HG03520 (cell line): Measurements from ENCODE around the gene TMEM115.

Experiments used
- ATAC-seq: cut with Tn5 transposase; IDR thresholded peaks from one replicate; pipeline ENCODE4 v1.9.1; 2021; ENCODE audit warnings: mild to moderate bottlenecking, moderate library complexity; ENCODE audit not compliant: unreplicated experiment

Gene TMEM115

DNA sequence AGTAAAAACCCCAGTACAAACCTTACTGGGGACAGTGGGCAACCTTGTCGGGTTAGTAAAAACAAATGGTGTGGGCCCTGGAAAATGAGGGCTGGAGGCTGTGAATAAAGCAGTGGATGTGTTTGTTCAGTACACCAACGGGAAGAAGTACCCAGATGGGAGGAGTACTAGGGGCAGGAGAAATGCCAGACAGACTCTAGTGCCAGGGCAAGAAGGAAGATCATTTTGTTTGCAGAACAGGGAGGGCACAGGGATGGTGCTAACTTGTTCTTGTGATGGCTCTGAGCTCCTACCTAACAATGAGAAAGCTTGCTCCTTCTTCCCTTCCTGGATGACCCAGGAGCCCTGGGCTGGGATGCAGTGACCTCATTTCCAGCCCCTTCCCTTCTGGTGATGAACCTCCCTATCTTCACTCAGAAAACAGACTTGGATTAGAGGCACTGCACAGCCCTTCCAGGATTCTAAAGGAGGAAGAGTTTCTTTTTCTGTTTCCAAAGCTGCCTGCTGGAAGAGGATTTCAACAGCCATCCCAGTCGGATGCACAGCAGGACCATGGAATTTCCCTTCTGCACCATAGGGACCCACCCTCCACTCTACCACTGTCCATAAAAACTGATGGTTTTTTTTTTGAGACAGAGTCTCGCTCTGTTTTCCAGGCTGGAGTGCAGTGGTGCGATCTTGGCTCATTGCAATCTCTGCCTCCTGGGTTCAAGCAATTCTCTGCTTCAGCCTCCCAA lies 24.8 kb downstream of the TMEM115 start:
- ATAC-seq: no peak

DNA sequence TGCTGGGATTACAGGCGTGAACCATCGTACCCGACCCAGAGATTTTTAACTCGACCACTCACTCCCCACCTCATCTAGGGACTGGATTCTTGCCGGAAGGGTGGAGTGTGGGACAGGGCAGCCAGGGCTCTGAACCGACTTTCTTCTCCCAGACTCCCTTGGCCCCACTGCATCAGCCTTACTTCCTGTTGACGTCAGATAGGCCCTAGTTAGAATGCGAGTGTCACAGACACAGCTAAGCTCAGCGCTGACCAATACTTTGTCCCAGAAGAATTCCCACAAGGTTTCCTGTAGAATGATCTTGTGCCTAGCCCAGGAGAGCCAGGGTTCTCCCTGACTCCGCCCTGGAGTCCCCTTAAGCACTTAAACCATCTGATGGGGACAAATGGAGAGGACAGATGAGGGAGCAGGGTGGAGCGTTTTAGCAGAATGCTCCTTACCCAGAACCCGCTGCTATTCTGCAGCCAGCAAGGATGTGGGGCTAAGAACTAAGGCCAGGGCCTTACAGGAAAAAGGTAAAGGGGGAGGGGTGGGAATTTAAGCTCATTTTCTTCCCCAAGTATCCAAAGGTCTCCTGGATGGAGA lies 25.5 kb downstream of the TMEM115 start:
- no peak for ATAC-seq

DNA sequence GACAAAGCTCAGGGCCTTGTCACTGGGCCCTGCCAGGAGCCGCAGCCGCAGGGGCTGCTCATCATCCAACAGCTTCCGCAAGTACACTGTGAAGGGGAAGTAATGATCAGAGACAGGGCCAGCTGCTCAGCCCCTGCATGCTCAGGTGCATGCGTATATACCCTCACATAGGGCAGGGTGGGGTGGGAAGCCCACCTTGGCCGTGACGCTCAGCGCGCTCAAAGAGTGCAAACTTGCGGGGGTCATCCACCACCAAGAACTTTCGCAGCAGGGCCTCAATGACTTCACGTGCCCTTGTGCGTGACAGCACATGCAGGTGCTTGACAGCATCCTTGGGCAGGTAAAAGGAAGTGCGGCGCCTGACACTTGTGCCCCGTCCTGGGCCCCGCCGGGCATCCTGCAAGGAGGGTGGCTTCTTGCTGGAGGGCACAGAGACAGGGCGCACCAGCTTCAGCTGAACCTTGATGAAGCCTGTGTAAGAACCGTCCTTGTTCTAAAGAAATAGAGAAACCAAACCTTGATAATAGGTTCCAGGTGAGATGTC lies 27.9 kb downstream of the TMEM115 start:
- ATAC-seq: no peak

DNA sequence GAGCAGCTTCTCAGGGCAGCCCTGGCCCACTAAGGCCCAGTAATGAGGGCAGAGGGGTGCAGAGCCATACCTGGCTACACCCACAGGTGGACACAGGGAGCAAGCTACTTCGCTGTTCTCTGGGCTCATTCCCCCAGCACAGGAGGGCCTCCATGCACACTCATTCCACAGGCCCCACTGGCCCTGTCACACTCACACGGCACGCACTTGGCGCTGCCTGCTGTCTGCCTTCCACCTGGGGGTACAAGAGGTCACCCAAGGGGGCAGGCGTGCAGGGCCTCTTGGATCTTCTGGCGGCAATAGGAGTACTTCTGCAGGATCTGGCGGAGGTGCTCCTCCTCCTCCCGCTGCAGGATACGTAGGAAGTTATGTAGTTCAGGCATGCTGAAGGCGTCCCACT lies 29.0 kb downstream of the TMEM115 start:
- no peak for ATAC-seq

DNA sequence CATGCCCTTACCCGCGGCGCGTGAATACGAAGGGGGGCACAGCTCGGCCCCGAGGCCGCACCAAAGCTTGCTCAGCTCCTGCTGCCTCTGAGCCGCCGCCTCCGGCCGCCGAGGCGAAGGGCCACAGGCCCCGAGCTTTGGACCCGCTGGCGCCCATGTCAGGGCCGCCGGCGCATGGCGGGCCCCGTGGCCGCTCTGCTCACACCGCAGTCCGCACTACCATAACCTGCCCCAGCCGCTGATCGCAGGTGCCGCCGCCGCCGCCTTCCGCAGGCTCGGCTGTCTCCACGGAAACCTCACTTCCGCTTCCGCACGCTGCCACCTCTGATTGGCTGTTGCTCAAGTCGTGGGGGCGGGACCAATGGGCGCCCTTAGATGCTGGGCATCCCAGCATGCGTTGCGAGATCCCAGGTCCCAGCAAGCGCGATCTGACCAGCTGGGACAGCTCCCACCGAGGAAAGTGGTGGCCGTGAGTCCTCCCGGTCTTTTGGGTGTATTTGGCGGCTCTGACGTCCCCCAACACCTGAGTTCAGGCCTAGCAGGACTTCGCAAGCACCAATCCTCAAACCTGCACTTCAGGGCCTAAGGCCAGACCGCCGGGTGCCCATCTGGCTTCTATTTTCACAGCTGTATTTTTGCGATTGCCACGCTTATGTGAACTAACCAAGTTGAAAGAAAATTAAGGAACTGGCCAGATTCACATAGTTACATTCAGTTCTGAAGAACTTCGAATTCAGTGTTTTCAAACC lies 31.2 kb downstream of the TMEM115 start, which contains the start of gene TUSC2:
TUSC2 (minus strand) TSS at position 281 of the 749 bp plus-strand sequence; CDS start at position 157, 124 bp downstream.
- peak; percentile 72 for ATAC-seq

DNA sequence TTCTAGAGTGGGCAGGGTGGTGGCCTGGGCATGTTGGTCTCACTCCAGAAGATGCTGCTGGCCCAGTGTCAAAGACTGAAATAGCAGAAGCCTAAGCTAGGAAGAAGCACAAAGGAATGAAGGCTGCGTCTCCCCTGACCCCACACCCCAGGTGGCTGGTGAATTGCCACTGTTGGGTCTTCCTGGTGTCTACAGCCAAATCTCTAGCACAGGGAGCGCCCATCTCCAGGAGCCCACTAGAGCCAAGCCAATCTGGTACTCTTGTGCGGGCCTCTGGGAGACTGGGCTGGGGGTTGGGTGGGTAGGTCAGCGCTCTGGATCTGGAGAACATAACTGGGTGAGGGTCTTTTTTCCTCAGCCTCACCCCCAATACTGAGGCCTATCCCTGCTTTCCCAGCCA lies 32.2 kb downstream of the TMEM115 start:
- no peak for ATAC-seq

DNA sequence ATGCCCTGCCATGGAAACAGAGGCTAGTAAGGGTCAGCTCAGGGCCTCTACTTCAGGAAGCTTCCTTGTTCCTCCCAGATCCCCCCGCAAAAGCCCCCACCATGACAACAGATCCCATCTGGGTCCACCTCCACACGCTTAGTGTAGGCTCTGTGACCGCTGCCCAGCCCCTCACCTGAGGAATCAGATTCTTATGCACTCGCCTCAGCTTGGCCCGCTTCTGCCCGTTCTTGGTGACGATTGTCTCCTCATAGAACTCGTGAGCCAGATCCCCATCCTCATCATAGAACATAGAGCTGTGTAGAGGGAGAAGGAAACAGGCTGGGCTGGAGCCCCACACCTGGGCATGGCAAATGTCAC lies 33.2 kb downstream of the TMEM115 start:
- ATAC-seq: no peak

DNA sequence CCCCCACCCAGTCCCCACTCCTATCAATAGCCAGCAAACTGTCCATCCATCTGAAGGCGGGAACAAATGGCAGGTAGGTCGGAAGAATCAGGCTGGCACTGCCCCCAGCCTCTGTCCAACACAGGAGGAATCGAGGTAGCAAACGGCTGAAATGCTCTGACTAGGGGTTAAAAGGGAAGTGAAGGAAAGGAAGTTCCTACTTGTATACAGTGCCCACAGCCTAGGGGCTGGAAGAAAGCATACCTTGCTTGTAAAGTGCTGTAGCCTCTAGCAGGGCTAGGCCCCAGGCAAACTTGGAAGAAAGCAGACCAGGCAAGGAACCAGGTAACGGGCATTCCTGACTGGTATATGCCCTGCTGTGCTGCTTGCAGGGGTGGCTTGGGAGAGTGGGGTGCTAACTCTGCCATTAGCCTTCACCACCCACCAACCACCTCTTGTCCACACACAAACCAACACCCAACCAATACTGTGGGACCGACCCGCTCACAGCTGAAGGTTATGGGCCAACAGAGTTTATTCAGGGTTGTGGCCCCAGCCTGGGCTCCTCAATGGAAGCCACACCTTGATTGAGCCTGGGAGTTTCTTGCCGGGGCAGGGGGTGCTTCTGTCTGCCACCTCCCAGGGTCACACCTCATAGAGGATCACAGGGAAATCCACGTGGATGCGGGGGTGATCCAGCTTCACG lies 33.7 kb downstream of the TMEM115 start:
- no peak for ATAC-seq

DNA sequence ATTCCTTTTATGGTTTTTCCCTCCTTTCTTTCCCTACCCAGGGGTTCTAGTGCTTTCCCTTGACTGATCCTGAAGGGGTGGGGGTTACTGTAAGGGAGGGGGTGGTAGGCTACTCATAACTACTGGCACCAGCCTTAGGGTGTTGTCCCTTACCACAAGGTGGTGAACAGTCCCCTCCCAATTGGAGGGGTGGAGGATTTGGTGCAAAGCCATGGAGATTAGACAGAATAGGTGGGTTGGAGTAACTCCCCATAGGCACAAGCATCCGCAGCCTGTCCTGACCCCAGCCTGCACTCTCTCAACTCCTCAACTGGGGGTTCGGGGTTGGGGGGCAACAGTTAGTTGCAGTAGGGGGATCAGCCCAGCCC lies 34.2 kb downstream of the TMEM115 start:
- no peak for ATAC-seq

DNA sequence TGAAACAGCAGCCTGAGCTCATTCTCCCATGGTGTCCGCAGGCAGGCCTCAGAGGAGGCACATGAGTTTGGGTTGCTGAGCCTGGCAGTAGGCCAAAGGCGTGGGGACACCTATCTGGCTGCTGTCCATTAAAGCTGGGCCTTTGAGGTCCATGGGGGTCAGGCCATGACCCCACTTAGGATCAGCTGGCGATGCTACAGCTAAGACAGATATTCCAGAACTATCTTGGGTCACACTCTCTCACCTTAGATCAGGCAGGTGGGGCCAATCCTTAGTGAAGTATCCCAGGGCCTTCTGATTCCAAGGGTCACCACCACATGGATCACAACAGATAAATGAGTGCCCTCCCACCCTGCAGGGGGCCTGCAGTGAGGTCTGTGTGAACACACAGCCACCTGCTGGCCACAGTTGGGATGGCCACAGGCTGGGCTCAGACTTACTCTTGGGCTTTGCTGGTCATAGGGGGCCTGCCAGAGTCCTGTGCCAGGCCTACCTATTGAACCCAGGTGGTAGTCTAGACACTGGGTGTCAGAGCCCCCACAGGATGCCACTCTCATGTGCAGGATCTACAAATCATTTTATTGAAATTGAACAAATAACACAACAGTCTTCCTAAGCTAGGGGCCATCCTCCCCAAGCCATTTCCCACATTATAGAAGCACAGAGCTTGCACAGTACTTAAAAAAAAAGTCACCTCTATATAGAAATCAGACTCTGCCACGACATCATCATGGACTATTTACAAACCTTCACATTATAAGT lies 34.8 kb downstream of the TMEM115 start:
- ATAC-seq: no peak

DNA sequence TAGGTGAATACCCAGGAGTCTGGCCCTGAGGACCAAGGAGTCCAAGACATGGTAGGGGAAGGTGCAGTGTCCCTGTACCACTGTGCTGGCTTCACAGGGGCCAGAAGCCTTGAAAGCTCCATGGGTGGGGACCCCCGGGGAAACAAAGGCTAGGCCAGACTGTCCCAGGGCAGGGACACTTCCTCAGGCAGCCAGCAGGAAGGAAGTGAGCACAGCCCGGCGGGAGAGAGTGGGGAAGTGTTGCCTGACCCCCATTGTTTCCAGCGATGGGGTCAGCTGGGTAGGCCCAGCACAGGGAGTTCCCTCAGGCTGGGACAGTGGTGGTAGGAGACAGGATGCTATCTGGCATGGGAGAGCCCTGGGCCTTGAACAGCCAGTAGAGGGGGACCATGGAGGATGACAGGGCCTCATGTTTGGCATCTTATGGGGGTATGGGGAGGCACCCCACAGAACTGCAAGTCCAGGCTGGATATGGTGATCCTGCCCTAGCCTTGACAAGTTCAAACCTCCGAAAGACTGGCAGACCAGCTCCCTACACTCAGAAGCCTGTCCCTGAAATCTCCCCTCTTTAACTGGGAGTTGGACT lies 35.6 kb downstream of the TMEM115 start:
- no peak for ATAC-seq

DNA sequence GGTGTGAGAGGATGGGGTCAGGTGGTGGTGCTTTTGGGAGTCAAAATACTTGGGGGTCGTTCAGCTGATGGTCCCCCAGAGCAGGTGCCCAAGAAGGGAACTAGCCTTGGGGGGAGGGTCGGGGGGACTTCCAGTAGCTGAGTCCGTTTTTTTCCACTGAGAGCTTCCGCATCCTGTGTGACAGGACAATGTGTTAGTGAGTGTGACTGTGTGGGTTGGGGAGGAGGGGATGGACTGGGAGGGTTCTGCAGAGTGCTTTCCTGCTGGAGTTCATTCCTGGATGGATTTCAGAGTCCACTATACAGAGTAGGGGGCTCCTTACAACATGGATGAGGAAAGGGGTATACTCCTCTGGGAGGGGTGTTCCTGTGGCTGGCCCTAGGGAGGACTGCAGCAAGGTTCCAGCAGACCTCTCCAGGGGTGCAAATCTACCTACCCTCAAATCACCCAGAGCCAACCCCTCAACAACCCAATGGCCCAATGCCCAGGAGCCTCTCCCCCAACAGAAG lies 36.2 kb downstream of the TMEM115 start:
- ATAC-seq: no peak

DNA sequence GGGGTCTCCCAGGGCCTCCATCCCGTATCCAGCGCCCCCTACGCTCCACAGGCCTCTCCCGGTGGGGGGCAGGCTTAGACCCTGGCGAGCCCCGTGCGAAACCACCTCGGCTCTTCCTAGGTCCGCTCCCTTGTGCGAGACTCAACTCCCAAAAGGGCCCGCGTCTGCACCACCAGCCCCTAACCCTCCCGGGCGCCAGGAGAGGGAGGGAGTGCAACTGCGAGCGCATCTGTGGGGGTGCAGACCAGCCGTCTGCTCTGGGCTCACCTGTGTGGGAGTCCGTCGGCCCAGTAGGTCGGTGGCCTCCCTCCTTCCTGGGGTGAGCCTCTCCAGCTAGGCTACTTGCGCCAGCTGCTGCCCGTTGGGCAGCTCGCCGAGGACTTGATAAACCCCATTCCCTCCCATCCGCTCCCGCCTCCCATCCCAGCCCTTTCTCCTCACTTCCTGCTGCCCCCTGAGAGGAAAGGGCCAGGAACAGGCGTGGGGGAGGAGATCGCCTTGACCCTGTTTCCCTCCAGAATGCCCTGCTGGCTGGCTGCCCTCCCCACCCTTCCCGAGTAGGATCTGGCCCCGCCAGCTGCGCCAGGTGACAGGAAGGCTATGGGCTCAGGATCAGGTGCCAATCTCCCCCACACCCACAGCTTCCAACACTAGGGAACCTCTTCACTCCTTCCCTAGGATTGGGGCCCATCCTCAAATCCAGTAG lies 36.8 kb downstream of the TMEM115 start, which contains the start of gene HYAL2:
HYAL2 (minus strand) TSS at position 360 of the 706 bp plus-strand sequence. CDS start 2,256 bp downstream, outside the sequence.
- ATAC-seq: no peak

DNA sequence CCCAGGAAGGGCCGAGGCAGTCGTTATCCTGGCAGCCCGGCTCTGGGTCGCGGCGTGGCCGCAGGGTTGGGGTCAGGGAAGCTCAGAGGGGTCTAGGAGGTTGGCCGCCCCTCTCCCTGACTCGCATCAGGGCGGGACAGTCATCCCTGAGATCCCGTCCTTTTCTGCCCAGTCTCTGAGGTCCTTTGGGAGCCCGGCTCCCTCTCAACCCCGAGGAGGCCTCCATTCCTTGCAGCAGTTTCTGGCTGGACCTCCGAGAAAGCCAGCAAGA lies 37.3 kb downstream of the TMEM115 start:
- no peak for ATAC-seq

DNA sequence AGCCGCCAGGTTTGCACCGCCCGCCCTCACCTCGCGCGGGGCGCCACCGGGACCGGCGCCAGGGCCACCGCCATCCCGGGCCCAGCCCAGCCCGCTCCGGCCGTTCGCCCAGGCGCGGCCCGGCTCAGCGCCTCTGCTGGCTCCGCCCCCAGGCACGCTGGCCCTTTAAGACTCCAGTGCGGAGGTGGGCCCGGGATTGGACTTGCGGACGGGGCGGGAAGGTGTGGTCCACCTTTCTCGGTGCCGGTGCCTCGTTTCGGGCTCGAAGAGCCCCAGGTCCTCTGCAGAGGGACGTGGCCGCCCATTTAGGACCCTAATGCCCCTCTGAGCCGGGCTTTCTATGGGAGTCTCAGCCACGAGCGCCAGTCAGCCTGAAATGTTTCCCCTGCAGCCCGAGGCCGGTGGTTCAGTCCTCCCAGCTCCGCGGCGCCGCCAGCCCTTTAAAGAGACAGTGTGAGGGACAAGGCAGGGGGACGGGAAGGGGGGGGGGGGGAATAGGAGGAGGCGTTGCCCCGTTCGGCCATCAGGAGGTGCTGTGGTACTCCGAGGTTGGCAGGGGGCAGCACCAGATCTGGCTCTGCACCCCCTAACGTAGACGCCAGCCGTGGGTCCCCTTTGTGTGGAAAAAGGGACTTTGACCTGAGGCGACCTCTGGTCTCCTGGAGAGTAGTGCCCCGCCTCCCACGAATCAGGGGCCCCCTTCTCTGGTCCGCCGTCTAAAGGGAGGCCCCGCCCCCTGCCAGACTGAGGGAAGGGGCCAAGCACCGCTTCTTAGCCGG lies 37.8 kb downstream of the TMEM115 start:
- peak; percentile 59 for ATAC-seq

DNA sequence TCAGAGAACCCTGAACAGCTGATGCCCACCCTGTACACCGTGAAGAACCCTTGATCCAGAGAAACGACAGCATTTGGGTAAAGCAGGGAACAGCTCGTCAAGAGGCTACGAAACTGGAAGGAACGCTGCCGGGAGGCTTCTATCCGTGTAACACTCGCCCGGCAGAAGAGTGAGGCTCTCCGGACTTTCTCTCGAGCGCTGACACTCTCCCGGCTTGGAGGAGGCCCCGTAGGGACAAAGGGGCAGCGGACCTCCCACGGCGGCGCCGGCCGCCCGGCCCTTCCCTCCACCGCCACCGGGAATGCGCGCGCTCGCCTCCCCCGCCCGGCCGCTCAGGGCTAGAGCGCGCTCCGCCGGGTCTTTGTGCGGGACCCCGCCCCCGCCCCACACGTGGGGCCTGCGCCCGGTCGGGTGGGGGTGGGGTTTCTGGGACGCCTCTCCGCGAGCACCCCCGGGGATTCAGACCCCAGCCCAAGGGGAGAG lies 38.4 kb downstream of the TMEM115 start:
- peak; percentile 37 for ATAC-seq

DNA sequence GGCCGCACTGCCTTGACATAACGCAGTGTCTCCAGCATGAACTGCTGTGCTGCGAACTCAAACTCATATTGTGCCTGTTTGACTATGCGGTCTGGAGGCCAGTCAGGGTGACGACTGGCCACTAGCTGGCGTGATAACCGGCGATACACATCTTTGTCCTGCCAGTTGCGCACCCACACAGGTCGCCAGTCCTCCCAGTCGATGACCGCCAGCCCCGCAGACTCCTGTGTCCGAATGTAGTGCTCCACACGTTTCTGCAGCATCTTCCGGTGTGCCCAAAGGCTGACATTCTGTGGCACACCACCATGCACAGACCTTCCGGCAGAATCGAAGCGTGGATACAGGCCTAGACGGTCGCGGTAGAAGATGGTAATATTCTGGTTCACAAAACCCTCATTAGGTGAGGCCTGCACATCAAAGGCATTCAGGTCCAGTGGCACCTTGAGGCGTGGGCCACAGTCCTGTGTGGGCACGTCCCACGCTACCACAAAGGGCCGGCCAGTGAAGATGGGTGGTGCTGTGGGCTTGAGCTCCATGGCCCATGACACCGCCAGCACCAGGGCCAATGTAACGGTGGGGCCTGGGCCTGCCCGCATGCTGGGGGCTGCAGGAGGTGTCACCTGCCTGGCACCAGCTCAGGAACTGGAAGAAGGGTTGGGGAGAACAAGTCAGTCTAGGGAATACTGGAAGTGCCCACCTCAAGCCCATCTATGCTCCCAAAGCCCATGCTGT lies 39.3 kb downstream of the TMEM115 start:
- no peak for ATAC-seq
